ENCODE data around the gene SAFB2.

DNA sequence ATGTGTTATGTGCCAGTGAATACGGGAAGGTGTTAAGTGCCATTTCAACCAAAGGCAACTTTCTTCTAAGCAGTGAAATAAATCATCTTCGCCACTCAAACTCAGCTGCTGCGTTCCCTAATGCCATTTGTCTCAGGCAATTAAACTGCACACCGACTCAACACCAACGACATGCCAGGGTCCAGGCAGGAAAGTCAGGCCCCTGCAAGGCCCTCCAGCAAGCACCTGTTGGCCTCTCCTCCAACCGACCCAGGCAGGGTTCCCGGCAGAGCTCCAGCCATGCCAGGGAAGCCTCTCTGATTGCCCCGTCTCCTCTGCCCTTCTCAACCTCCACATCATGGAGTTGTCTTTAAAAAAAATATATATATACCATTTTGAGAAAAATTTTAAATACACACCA lies 21.8 kb downstream of the SAFB2 start:
- TF ChIP-seq, protein P1, sequence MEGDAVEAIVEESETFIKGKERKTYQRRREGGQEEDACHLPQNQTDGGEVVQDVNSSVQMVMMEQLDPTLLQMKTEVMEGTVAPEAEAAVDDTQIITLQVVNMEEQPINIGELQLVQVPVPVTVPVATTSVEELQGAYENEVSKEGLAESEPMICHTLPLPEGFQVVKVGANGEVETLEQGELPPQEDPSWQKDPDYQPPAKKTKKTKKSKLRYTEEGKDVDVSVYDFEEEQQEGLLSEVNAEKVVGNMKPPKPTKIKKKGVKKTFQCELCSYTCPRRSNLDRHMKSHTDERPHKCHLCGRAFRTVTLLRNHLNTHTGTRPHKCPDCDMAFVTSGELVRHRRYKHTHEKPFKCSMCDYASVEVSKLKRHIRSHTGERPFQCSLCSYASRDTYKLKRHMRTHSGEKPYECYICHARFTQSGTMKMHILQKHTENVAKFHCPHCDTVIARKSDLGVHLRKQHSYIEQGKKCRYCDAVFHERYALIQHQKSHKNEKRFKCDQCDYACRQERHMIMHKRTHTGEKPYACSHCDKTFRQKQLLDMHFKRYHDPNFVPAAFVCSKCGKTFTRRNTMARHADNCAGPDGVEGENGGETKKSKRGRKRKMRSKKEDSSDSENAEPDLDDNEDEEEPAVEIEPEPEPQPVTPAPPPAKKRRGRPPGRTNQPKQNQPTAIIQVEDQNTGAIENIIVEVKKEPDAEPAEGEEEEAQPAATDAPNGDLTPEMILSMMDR (IDR thresholded peaks at IDR 0.05) = no peak
- TF ChIP-seq POLR2A (IDR thresholded peaks at IDR 0.05) = no peak
